Mesothelial cell of epicardium (in vitro differentiated cells): ENCODE measurements around the gene MTERF2. TPM values are rescaled to one million over a fixed set of nuclear protein-coding genes. Genes with fewer than 3 reads are reported as not detected.
"Not testable (repeated sequence)": the region's sequence is repeated elsewhere in the genome, so short reads cannot be mapped to it uniquely, and the experiment has no call there.

Experiments used
- DNase-seq, 2 experiments: peaks; one replicate each; pipeline ENCODE4 v3.0.0; 2021; ENCODE audit warnings: low spot score in 2 of 2; ENCODE audit not compliant: unreplicated experiment in 2 of 2
- H3K27ac Mint-ChIP-seq: 2 replicates; pipeline ENCODE4 v1.8.0; 2021; ENCODE audit warnings: mixed read lengths
- H3K27me3 Mint-ChIP-seq: 2 replicates; pipeline ENCODE4 v1.8.0; 2021; ENCODE audit warnings: low read depth, mixed read lengths
- H3K36me3 Mint-ChIP-seq: 2 replicates; pipeline ENCODE4 v1.8.0; 2021; ENCODE audit warnings: mixed read lengths
- H3K4me1 Mint-ChIP-seq: 2 replicates; pipeline ENCODE4 v1.8.0; 2021; ENCODE audit warnings: mixed read lengths
- H3K4me3 Mint-ChIP-seq: 2 replicates; pipeline ENCODE4 v1.8.0; 2021; ENCODE audit warnings: mild to moderate bottlenecking, moderate library complexity, mixed read lengths
- H3K9me3 Mint-ChIP-seq: 2 replicates; pipeline ENCODE4 v1.8.0; 2021; ENCODE audit warnings: mixed read lengths
- total RNA-seq: library from RNA; stranded (reverse); gene quantifications from 3 replicates; pipeline ENCODE4 v1.2.1, GENCODE V29; 2021
- TF ChIP-seq, protein P1 (sequence below): fragments of 200-600 bp; sonication (generic); IDR thresholded peaks from one replicate; pipeline ENCODE4 v1.5.0; 2021; ENCODE audit warnings: antibody characterized with exemption; ENCODE audit not compliant: unreplicated experiment

The MTERF2 gene
- total RNA-seq, 1 donor from 2014 or later, result 24.5 TPM

DNA sequence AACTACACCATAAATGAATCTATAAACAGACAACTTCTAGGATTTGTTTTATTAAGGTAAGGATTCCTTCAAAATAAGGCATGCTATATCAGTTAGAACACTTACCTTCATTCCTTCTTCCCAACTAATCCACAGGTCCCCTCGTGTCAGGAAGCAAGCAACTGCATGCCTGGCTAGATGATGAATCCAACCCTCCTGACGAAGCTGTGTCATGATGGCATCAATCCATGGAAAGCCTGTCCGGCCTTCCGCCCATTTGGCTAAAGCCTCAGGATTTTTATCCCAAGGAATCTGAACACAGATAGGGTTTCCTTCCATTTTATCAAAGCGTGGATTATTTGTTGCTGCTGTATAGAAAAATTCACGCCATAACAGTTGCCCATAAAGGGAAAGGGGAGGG is 12.5 kb upstream of the MTERF2 start:
- H3K4me3 Mint-ChIP-seq, result no peak overlapping the region
- H3K36me3 Mint-ChIP-seq, result peaks cover 30% of the 10 kb centered on the region
- H3K27me3 Mint-ChIP-seq, result no peaks in the 10 kb centered on the region
- no peak for DNase-seq
- peaks cover 10% of the 10 kb centered on the region for H3K9me3 Mint-ChIP-seq
- no peak overlapping the region for H3K27ac Mint-ChIP-seq
- peaks cover 8% of the 10 kb centered on the region for H3K4me1 Mint-ChIP-seq
- TF ChIP-seq, protein P1, sequence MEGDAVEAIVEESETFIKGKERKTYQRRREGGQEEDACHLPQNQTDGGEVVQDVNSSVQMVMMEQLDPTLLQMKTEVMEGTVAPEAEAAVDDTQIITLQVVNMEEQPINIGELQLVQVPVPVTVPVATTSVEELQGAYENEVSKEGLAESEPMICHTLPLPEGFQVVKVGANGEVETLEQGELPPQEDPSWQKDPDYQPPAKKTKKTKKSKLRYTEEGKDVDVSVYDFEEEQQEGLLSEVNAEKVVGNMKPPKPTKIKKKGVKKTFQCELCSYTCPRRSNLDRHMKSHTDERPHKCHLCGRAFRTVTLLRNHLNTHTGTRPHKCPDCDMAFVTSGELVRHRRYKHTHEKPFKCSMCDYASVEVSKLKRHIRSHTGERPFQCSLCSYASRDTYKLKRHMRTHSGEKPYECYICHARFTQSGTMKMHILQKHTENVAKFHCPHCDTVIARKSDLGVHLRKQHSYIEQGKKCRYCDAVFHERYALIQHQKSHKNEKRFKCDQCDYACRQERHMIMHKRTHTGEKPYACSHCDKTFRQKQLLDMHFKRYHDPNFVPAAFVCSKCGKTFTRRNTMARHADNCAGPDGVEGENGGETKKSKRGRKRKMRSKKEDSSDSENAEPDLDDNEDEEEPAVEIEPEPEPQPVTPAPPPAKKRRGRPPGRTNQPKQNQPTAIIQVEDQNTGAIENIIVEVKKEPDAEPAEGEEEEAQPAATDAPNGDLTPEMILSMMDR, result no peak

DNA sequence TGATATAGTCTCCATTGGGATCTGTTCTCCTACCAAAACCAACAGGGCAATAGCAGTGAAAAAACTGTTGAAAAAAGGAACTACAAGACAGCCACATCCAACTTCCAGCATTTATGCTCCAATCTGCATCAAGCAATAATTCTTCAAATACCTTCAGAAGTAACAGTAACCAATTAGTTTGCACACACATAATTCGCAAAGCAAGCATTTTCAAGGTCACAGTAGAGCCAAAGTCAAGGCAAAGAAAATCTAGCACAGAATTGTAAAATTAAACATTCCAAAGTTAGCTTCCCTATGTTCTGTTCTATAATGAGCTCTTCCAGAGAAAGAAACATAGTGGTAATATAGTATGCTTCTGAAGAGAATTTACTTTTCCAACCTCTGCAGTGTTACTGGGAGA is 11.0 kb upstream of the MTERF2 start:
- Mint-ChIP-seq H3K27me3 (no peaks in the 10 kb centered on the region), H3K9me3 (peaks cover 10% of the 10 kb centered on the region), H3K27ac (no peak overlapping the region), H3K4me3 (no peak overlapping the region), H3K4me1 (peaks cover 11% of the 10 kb centered on the region), H3K36me3 (peaks cover 29% of the 10 kb centered on the region)
- TF ChIP-seq, protein P1, result no peak
- DNase-seq, result no peak

DNA sequence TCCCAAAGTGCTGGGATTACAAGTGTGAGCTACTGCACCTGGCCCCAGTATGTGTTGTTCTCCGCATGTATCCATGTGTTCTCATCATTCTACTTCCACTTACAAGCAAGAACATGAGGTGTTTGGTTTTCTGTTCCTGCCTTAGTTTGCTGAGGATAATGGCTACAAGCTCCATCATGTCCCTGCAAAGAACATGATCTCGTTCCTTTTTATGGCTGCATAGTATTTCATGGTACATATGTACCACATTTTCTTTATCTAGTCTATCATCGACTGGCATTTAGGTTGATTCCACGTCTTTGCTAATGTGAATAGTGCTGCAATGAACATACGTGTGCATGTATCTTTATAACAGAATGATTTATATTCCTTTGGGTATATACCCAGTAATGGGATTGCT is 9.2 kb upstream of the MTERF2 start:
- H3K27ac Mint-ChIP-seq, H3K9me3 Mint-ChIP-seq, H3K4me3 Mint-ChIP-seq, H3K27me3 Mint-ChIP-seq, DNase-seq: not testable (repeated sequence)
- H3K4me1 Mint-ChIP-seq, result peaks cover 11% of the 10 kb centered on the region
- H3K36me3 Mint-ChIP-seq, result peaks cover 19% of the 10 kb centered on the region

DNA sequence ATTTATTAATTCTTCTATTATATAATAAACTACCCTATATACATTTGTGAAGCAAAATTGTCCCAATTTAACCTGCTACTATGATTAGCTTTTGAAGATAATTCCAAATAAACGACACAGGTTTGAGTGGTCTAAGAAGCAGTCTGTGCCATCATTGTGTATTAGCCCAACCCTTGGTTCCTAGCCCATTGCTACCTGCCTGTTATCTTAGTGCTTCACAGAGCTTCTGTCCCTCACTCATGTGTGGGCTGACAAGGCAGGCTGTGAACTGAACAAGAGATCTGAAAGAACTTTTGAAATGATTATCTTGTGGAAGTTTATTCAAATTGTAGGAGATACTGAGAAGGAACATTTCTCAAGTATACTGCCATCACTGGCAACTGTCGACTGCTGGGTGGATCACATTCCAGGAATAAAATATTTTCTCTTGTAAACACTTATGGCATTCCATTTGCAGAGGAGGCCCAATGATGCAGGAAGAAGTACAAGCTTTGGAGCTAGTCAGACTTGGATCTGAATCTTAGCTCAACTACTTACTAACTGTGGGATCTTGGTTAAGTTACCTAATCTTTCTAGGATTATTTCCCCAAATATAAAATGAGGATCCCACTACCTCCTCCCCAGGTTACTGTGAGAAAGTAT is 7.8 kb upstream of the MTERF2 start:
- no peaks in the 10 kb centered on the region for H3K27me3 Mint-ChIP-seq
- H3K4me1 Mint-ChIP-seq, result peaks cover 11% of the 10 kb centered on the region
- peaks cover 6% of the 10 kb centered on the region for H3K9me3 Mint-ChIP-seq
- no peak overlapping the region for H3K4me3 Mint-ChIP-seq
- peak overlapping the region; percentile 76 for H3K27ac Mint-ChIP-seq
- DNase-seq, result no peak
- H3K36me3 Mint-ChIP-seq, result peaks cover 19% of the 10 kb centered on the region
- TF ChIP-seq, protein P1, result no peak

DNA sequence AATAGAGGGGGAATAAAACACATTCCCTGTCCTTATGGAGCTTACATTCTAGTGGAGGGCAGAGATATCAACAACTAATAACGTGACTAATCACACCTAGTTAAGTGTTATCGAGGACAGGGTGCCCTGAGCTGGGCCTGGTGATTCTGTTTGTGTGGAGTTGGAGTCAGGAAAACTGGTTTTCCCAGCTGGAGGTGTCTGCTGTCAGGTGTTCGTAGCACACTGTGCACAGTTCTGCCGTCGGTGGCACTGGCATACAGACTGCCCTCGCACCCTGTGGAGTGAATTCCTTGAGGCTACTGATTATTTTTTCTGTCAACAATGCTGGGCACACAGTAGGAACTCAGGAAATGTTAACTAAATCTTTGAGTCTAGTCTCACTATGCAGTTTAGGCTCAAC is 900 bp upstream of the MTERF2 start:
- H3K9me3 Mint-ChIP-seq, result no peaks in the 10 kb centered on the region
- no peak overlapping the region for H3K27ac Mint-ChIP-seq
- no peak for DNase-seq
- TF ChIP-seq, protein P1, result no peak
- H3K36me3 Mint-ChIP-seq, result peaks cover 18% of the 10 kb centered on the region
- peak overlapping the region; percentile 92 for H3K4me3 Mint-ChIP-seq
- H3K4me1 Mint-ChIP-seq, result peaks cover 25% of the 10 kb centered on the region
- no peaks in the 10 kb centered on the region for H3K27me3 Mint-ChIP-seq

DNA sequence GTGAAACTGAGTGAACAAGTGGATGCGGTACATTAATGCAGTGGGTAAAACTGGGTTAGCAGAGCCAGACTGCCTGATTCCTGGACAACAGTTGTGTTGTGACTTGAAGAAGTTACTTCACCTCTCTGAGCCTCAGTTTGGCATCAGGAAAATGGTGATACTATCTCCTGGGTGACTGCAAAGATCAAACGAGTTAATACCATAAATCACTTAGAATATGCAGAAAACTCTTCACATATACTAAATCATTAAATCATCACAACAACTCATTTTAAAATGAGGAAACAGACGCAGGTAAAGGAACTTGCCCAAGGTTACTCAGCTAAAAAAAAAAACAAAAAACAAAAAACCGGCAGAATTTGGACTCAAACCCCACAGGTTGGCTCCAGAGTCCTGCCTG is 811 bp downstream of the MTERF2 start:
- no peaks in the 10 kb centered on the region for H3K9me3 Mint-ChIP-seq
- DNase-seq, result no peak
- H3K4me3 Mint-ChIP-seq, result peak overlapping the region; percentile 92
- TF ChIP-seq, protein P1, result no peak
- H3K4me1 Mint-ChIP-seq, result peaks cover 25% of the 10 kb centered on the region
- H3K27me3 Mint-ChIP-seq, result no peaks in the 10 kb centered on the region
- H3K27ac Mint-ChIP-seq, result peak overlapping the region; percentile 97
- peaks cover 18% of the 10 kb centered on the region for H3K36me3 Mint-ChIP-seq
